ENCODE results near the gene CARNS1. TPM values are rescaled to one million over a fixed set of nuclear protein-coding genes. Genes with fewer than 3 reads are reported as not detected.

Gene CARNS1
- total RNA-seq, 2 experiments from 2014 or later = 1.2 to 1.9 TPM

GRCh38 chr11:67392183-67392715, 23.2 kb upstream of the CARNS1 start:
- H3K4me1 Mint-ChIP-seq = peaks cover 44% of the 10 kb centered on the region

GRCh38 chr11:67393437-67393836, 22.0 kb upstream of the CARNS1 start:
- CTCF ChIA-PET = interaction anchor here (1.4 to 38.4 kb wide), 5 partner anchors 8 to 76 kb away, joined by 4 to 841 read pairs (median 6); partner anchors contain the start of genes CLCF1, POLD4 and PPP1CA
- H3K36me3 Mint-ChIP-seq (ENCODE audit: low read depth) = peaks cover 37% of the 10 kb centered on the region
- H3K4me1 Mint-ChIP-seq = peaks cover 54% of the 10 kb centered on the region

More at GRCh38 chr11:67392183-67392715, 23.2 kb upstream of the CARNS1 start:
- ChIA-PET CTCF (interaction anchor here (0.9 to 38.4 kb wide), 10 partner anchors 9 to 115 kb away, joined by 3 to 841 read pairs (median 4); partner anchors contain the start of genes CDK2AP2, CLCF1, POLD4 and PPP1CA), POLR2A (interaction anchor here (0.5 to 1.6 kb wide), 4 partner anchors 9 to 46 kb away, joined by 3 to 6 read pairs (median 3); partner anchors contain the start of genes PPP1CA and RPS6KB2)
- DNase-seq = no peak
- no peaks in the 10 kb centered on the region for H3K9me3 Mint-ChIP-seq
- peaks cover 28% of the 10 kb centered on the region for H3K36me3 Mint-ChIP-seq (ENCODE audit: low read depth)
- H3K27me3 Mint-ChIP-seq = peaks cover 2% of the 10 kb centered on the region
- peak overlapping the region; percentile 91 for H3K4me3 Mint-ChIP-seq
- peak overlapping the region; percentile 63 for H3K27ac Mint-ChIP-seq

GRCh38 chr11:67393990-67394389, 21.5 kb upstream of the CARNS1 start:
- Mint-ChIP-seq H3K27me3 (no peaks in the 10 kb centered on the region), H3K9me3 (no peaks in the 10 kb centered on the region), H3K4me1 (peaks cover 55% of the 10 kb centered on the region), H3K36me3 (ENCODE audit: low read depth) (peaks cover 39% of the 10 kb centered on the region), H3K4me3 (peak overlapping the region; percentile 91), H3K27ac (no peak overlapping the region)
- no peak for DNase-seq
- ChIA-PET CTCF (interaction anchor here (1.1 to 38.4 kb wide), 6 partner anchors 7 to 180 kb away, joined by 3 to 841 read pairs (median 6); partner anchors contain the start of genes CLCF1, POLD4 and PPP1CA), POLR2A (no interaction called here)

More at GRCh38 chr11:67393437-67393836, 22.0 kb upstream of the CARNS1 start:
- Mint-ChIP-seq H3K27ac (no peak overlapping the region), H3K27me3 (no peaks in the 10 kb centered on the region), H3K9me3 (no peaks in the 10 kb centered on the region), H3K4me3 (peak overlapping the region; percentile 91)
- no peak for DNase-seq
- POLR2A ChIA-PET = no interaction called here

DNA sequence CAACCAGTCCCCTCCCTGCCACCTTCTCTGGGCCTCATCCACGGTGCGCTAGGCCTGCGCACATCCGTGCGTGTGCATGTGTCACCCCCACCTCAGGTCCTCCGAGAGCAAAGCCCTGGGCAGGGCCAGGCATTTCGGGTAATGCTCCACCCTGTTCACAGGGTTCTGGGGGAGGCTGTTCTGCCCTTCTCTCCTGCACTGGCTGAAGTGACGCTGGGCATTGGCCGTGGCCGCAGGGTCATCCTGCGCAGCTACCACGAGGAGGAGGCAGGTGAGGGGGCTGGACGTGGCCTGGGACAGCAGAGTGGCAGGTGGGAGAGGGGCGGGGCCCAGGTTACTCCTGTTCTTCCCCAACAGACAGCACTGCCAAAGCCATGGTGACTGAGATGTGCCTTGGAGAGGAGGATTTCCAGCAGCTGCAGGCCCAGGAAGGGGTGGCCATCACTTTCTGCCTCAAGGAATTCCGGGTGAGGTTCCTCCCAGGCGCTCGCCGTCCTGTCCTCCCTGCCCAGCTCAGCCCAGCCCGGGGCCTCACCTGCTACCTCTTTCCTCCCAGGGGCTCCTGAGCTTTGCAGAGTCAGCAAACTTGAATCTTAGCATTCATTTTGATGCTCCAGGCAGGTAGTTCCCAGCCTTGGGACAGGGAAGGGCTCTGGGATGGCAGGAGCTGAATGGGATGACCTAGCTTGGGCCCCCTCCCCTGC, 19.8 kb upstream of the CARNS1 start:
- Mint-ChIP-seq H3K27me3 (no peaks in the 10 kb centered on the region), H3K9me3 (no peaks in the 10 kb centered on the region), H3K4me3 (peak overlapping the region; percentile 10), H3K36me3 (ENCODE audit: low read depth) (peaks cover 49% of the 10 kb centered on the region), H3K27ac (peak overlapping the region; percentile 71), H3K4me1 (peaks cover 58% of the 10 kb centered on the region)
- POLR2A ChIA-PET = no interaction called here
- CTCF ChIA-PET = interaction anchor here (0.8 to 38.4 kb wide), 4 partner anchors 9 to 78 kb away, joined by 3 to 841 read pairs (median 6); partner anchors contain the start of genes CLCF1 and POLD4
- no peak for DNase-seq

DNA sequence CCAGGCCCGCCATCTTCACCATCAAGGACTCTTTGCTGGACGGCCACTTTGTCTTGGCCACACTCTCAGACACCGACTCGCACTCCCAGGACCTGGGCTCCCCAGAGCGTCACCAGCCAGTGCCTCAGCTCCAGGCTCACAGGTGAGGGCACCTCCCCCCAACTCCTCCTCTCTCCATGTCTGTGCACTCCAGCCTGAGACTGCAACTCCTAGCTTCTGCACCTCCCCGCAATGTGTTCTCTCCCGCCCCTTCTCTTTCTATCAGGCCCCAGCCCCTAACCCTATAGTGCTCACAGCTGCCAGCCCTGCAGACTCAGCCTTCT, 19.3 kb upstream of the CARNS1 start:
- Mint-ChIP-seq H3K27ac (peak overlapping the region; percentile 71), H3K27me3 (no peaks in the 10 kb centered on the region), H3K36me3 (ENCODE audit: low read depth) (peaks cover 52% of the 10 kb centered on the region), H3K4me3 (peak overlapping the region; percentile 10), H3K4me1 (peaks cover 53% of the 10 kb centered on the region), H3K9me3 (no peaks in the 10 kb centered on the region)
- CTCF ChIA-PET = interaction anchor here (0.8 to 38.4 kb wide), 4 partner anchors 9 to 79 kb away, joined by 3 to 841 read pairs (median 6); partner anchors contain the start of genes CLCF1 and POLD4
- no peak for DNase-seq
- POLR2A ChIA-PET = interaction anchor here (0.6 to 0.7 kb wide), 2 partner anchors 43 to 531 kb away, joined by 3 to 5 read pairs; partner anchors contain the start of gene POLD4

DNA sequence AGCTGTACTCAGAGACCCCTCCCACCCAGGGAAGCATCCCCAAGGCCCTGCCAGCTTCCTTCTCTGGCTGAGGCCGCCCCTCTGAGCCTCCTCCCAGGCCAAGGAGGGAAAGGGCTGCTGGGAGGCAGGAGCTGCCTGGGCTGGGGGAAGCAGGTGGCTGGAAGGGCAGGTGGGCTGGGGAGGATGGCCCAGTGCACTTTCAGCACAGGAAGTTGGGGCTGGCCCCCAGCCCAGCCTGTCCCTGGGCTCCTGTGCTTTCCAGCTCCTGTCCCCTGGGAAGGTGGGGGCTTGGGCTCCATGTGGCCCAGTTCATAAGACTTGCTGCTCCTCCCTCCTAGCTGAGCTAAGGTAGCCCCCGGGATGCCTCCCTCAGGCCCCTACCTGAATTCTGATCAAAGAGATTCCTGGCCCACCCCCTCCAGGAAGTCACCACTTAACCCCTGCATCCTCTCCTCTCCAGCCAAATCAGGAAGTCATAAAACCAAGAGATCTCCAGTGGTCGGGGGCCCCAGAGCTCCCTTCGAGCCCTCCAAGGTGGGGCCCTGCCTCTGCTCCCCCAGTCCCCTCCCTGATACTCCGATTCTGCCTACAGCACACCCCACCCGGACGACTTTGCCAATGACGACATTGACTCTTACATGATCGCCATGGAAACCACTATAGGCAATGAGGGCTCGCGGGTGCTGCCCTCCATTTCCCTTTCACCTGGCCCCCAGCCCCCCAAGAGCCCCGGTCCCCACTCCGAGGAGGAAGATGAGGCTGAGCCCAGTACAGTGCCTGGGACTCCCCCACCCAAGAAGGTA, 18.7 kb upstream of the CARNS1 start:
- H3K36me3 Mint-ChIP-seq (ENCODE audit: low read depth) = peaks cover 52% of the 10 kb centered on the region
- no peaks in the 10 kb centered on the region for H3K9me3 Mint-ChIP-seq
- H3K4me1 Mint-ChIP-seq = peaks cover 51% of the 10 kb centered on the region
- no peaks in the 10 kb centered on the region for H3K27me3 Mint-ChIP-seq
- DNase-seq = no peak
- peak overlapping the region; percentile 71 for H3K27ac Mint-ChIP-seq
- H3K4me3 Mint-ChIP-seq = peak overlapping the region; percentile 24
- ChIA-PET CTCF (interaction anchor here (0.8 to 38.4 kb wide), 5 partner anchors 8 to 79 kb away, joined by 3 to 841 read pairs (median 6); partner anchors contain the start of genes CLCF1 and POLD4), POLR2A (interaction anchor here (0.6 to 0.7 kb wide), 2 partner anchors 44 to 532 kb away, joined by 3 to 5 read pairs; partner anchors contain the start of gene POLD4)

DNA sequence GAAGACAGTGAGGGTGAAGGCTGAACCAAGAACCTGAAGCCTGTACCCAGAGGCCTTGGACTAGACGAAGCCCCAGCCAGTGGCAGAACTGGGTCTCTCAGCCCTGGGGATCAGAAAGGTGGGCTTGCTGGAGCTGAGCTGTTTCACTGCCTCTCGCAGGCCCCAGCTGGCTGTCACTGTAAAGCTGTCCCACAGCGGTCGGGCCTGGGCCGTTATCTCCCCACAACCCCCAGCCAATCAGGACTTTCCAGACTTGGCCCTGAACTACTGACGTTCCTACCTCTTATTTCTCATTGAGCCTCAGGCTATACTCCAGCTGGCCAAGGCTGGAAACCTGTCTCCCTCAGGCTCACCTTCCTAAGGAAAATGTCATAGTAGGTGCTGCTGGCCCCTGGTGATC, 17.9 kb upstream of the CARNS1 start:
- H3K4me3 Mint-ChIP-seq = no peak overlapping the region
- CTCF ChIA-PET = interaction anchor here (1.0 to 38.4 kb wide), 5 partner anchors 8 to 34 kb away, joined by 3 to 841 read pairs (median 3); partner anchors contain the start of genes CLCF1 and POLD4
- H3K27ac Mint-ChIP-seq = no peak overlapping the region

DNA sequence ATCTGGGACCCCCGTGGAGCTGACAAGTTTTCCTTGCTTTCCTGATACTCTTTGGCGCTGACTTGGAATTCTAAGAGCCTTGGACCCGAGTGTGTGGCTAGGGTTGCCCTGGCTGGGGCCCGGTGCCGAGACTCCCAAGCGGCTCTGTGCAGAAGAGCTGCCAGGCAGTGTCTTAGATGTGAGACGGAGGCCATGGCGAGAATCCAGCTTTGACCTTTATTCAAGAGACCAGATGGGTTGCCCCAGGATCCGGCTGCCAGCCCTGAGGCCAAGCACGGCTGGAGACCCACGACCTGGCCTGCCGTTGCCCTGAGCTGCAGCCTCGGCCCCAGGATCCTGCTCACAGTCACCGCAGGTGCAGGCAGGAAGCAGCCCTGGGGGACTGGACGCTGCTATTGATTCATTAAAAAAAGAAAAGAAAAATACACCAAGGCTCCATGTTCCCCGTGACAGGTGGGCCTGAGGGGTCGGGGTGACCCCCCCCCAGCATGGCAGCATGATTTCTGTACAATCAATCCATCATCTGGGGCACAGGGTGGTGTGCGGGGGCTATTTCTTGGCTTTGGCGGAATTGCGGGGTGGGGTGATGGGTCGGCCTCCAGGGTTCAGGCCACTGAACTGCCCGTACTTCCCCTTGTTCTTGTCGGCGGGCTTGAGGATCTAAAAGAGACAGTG, 17.4 kb upstream of the CARNS1 start:
- no peak overlapping the region for H3K4me3 Mint-ChIP-seq
- ChIA-PET POLR2A (no interaction called here), CTCF (interaction anchor here (1.0 to 38.4 kb wide), 5 partner anchors 9 to 35 kb away, joined by 3 to 841 read pairs (median 3); partner anchors contain the start of genes CLCF1 and POLD4)
- H3K27ac Mint-ChIP-seq = peak overlapping the region; percentile 36
- DNase-seq = no peak
- H3K36me3 Mint-ChIP-seq (ENCODE audit: low read depth) = peaks cover 46% of the 10 kb centered on the region
- H3K27me3 Mint-ChIP-seq = no peaks in the 10 kb centered on the region
- no peaks in the 10 kb centered on the region for H3K9me3 Mint-ChIP-seq
- H3K4me1 Mint-ChIP-seq = peaks cover 56% of the 10 kb centered on the region

More for the DNA sequence above, 17.9 kb upstream of the CARNS1 start:
- Mint-ChIP-seq H3K36me3 (ENCODE audit: low read depth) (peaks cover 48% of the 10 kb centered on the region), H3K27me3 (no peaks in the 10 kb centered on the region), H3K4me1 (peaks cover 56% of the 10 kb centered on the region), H3K9me3 (no peaks in the 10 kb centered on the region)
- POLR2A ChIA-PET = no interaction called here
- no peak for DNase-seq

DNA sequence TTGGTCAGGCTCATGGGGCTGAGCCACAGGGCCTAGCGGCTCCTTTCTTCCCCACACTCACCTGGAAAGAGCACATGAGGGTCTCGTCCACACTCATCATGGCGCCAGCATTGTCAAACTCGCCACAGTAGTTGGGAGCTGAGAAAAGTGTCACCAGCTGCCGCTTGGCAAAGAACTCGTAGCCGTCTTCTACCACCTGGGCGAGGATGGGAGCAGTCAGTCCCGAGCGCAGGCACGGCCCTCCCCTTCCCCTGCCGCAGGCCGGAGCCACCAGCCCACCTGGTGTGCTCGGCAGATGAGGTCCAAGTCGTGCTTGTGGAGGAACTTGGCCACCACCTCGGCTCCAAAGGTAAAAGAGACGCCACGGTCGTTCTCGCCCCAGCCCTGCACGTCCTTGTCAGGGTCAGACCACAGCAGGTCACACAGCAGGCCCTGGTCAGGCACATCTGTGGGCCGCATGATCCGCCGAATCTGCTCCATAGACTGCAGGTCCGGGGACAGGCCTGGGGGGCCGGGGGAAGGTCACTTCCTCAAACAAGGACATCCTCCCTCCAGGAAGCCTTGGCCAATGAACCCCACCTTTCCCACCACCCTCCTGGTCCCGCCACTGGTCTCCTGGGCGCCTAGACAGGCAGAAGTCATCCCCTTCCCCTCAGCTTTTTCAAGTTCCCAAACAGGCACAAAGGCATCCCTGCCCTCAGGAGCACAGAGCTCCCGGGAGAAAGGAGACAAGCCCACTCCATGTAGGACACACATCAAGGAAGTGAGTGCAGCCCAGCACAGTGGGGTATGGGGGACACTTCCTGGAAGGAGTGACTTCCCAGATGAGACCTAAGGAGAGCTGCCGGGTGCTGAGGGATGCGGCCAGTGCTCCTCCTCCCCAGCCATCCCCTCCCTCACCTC, 16.6 kb upstream of the CARNS1 start:
- ChIA-PET CTCF (interaction anchor here (2.0 to 38.4 kb wide), 2 partner anchors 16 to 35 kb away, joined by 11 to 841 read pairs; partner anchors contain the start of genes CLCF1 and POLD4), POLR2A (interaction anchor here (0.6 kb wide), 1 partner anchor 209 kb away, joined by 5 read pairs; no protein-coding TSS in a partner anchor)
- Mint-ChIP-seq H3K9me3 (no peaks in the 10 kb centered on the region), H3K27ac (peak overlapping the region; percentile 36), H3K27me3 (no peaks in the 10 kb centered on the region), H3K4me1 (peaks cover 55% of the 10 kb centered on the region), H3K4me3 (peak overlapping the region; percentile 40), H3K36me3 (ENCODE audit: low read depth) (peaks cover 45% of the 10 kb centered on the region)
- no peak for DNase-seq

- peaks cover 53% of the 10 kb centered on the region for H3K36me3 Mint-ChIP-seq (ENCODE audit: low read depth)
- ChIA-PET CTCF (interaction anchor here (0.6 to 38.4 kb wide), 24 partner anchors 8 to 318 kb away, joined by 3 to 841 read pairs (median 6); partner anchors contain the start of genes AIP, CARNS1, CLCF1 and PITPNM1), POLR2A (interaction anchor here (0.6 to 2.2 kb wide), 3 partner anchors 8 to 170 kb away, joined by 3 to 10 read pairs (median 6); partner anchors contain the start of genes PTPRCAP and RAD9A)
- no peaks in the 10 kb centered on the region for H3K27me3 Mint-ChIP-seq
- peak overlapping the region; percentile 85 for H3K4me3 Mint-ChIP-seq
- H3K9me3 Mint-ChIP-seq = no peaks in the 10 kb centered on the region
- no peak for DNase-seq
- peak overlapping the region; percentile 63 for H3K27ac Mint-ChIP-seq
- peaks cover 55% of the 10 kb centered on the region for H3K4me1 Mint-ChIP-seq
Observed at GRCh38 chr11:67400251-67400941, 15.1 kb upstream of the CARNS1 start.

All from activated CD4-positive, alpha-beta T cell treated with anti-CD3 and anti-CD28 coated beads, Interleukin-2, amount 10 ng/mL, durations not matched to agents 7 days and 5 days (primary cell).